PC-3 (cell line): ENCODE measurements around the gene TNFRSF4.

Experiments used
- EZH2 ChIP-seq: fragments of 300-600 bp; sonication (generic); IDR thresholded peaks from one replicate; pipeline ENCODE4 v1.6.1; 2017; ENCODE audit warnings: antibody characterized with exemption, mild to moderate bottlenecking, low read length; ENCODE audit not compliant: unreplicated experiment
- EZH2phosphoT487 ChIP-seq: fragments of 300-600 bp; sonication (generic); IDR thresholded peaks from 2 replicates; pipeline ENCODE4 v1.6.1; 2018; ENCODE audit warnings: mild to moderate bottlenecking, antibody characterized with exemption, low read length, borderline replicate concordance
- TF ChIP-seq, protein P1 (sequence below): fragments of 300-600 bp; sonication (generic); conservative IDR thresholded peaks from 2 replicates; pipeline ENCODE4 v1.5.1; 2017; ENCODE audit warnings: antibody characterized with exemption, low read depth, mild to moderate bottlenecking, low read length

- TF ChIP-seq, protein P1, sequence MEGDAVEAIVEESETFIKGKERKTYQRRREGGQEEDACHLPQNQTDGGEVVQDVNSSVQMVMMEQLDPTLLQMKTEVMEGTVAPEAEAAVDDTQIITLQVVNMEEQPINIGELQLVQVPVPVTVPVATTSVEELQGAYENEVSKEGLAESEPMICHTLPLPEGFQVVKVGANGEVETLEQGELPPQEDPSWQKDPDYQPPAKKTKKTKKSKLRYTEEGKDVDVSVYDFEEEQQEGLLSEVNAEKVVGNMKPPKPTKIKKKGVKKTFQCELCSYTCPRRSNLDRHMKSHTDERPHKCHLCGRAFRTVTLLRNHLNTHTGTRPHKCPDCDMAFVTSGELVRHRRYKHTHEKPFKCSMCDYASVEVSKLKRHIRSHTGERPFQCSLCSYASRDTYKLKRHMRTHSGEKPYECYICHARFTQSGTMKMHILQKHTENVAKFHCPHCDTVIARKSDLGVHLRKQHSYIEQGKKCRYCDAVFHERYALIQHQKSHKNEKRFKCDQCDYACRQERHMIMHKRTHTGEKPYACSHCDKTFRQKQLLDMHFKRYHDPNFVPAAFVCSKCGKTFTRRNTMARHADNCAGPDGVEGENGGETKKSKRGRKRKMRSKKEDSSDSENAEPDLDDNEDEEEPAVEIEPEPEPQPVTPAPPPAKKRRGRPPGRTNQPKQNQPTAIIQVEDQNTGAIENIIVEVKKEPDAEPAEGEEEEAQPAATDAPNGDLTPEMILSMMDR, result no peak
- TF ChIP-seq EZH2, result no peak
- TF ChIP-seq EZH2phosphoT487, result no peak
Observed at GRCh38 chr1:1212780-1213344, 1.1 kb downstream of the TNFRSF4 start.
